GM19452 (cell line): ENCODE results near the gene SORBS1.

Experiments
- ATAC-seq: cut with Tn5 transposase; IDR thresholded peaks from one replicate; pipeline ENCODE4 v1.9.1; 2021; ENCODE audit not compliant: unreplicated experiment

Gene SORBS1

GRCh38 chr10:95566136-95566535 is 5.0 kb upstream of the SORBS1 start:
- ATAC-seq = no peak

GRCh38 chr10:95565336-95565735 is 4.2 kb upstream of the SORBS1 start:
- no peak for ATAC-seq

- ATAC-seq = no peak
Measured at GRCh38 chr10:95564291-95564690, 3.1 kb upstream of the SORBS1 start.

GRCh38 chr10:95562341-95562965 is 1.3 kb upstream of the SORBS1 start:
- ATAC-seq = no peak

GRCh38 chr10:95561864-95562177 is 650 bp upstream of the SORBS1 start:
- ATAC-seq = no peak

- ATAC-seq = no peak
Measured at GRCh38 chr10:95560278-95561176, 644 bp downstream of the SORBS1 start.

- no peak for ATAC-seq
Measured at GRCh38 chr10:95559896-95560277, 1.3 kb downstream of the SORBS1 start.

- ATAC-seq = no peak
Measured at GRCh38 chr10:95559471-95559870, 1.7 kb downstream of the SORBS1 start.

- ATAC-seq = no peak
Measured at GRCh38 chr10:95558593-95559320, 2.4 kb downstream of the SORBS1 start.

- no peak for ATAC-seq
Measured at GRCh38 chr10:95556994-95557767, 4.0 kb downstream of the SORBS1 start.

- ATAC-seq = no peak
Measured at GRCh38 chr10:95553674-95554073, 7.5 kb downstream of the SORBS1 start.

GRCh38 chr10:95552679-95553342 is 8.4 kb downstream of the SORBS1 start:
- no peak for ATAC-seq

GRCh38 chr10:95550073-95550672 is 11.0 kb downstream of the SORBS1 start:
- ATAC-seq = no peak

- ATAC-seq = no peak
Measured at GRCh38 chr10:95547791-95548435, 13.3 kb downstream of the SORBS1 start.

GRCh38 chr10:95547197-95547596 is 14.0 kb downstream of the SORBS1 start:
- ATAC-seq = no peak

GRCh38 chr10:95545981-95546380 is 15.2 kb downstream of the SORBS1 start:
- no peak for ATAC-seq

- ATAC-seq = no peak
Measured at GRCh38 chr10:95544783-95545500, 16.2 kb downstream of the SORBS1 start.

GRCh38 chr10:95543459-95543858 is 17.7 kb downstream of the SORBS1 start:
- no peak for ATAC-seq

GRCh38 chr10:95542761-95543160 is 18.4 kb downstream of the SORBS1 start:
- no peak for ATAC-seq
